ENCODE measurements around the gene NKTR.

NKTR gene

DNA sequence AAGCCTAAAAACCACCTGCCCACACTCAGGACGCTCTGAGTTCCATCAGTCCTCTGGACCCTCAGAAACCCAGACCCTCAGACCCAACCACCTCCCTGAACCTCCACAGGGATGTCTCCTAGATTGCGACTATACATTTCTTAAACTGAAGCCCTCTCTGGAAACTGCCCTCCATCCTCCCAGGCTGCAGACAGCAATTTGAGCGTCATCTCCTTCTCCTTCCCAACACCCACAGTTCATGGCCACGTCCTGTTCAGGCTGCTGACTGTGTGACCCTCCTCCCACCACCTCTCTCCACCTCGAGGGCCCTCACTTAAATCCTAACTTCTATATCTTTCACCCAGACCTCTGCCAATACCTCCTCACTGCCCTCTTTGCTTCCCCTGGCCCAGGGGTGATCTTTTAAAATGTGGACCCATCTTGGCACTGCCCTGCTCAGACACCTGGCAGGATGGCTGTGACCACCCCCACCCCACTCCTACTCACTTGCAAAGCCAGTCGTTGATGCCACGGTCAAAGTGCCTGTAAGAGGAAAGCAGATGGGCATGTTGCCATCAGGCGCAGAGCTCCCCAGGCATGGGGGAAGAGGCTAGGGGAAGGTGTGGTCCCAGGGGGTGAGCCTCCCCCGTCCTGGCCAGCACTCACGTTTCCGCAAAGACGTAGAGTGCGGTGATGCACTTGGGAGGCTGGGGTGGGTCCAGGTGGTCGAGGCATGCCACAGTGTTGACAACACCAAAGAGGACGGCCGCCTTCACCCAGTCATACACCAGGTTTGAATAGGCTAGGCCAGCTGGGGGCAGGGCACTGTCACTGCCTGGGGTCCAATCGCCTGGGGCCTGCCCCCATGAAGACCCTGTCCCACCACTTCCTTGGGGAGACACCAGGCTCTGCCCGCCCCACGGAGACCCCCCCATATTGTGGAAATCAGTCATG, 96.1 kb downstream of the NKTR start:
- Histone ChIP-seq H3K4me3 (ENCODE audit: low read length) (no peak overlapping the region), H3K9ac (ENCODE audit: low read length) (no peak overlapping the region), H3K27me3 (ENCODE audit: control insufficient read depth, insufficient read depth, low read length) (no peaks in the 10 kb centered on the region), H3K4me1 (ENCODE audit: control insufficient read depth, low read depth, low read length) (no peaks in the 10 kb centered on the region), H3K27ac (ENCODE audit: low read length) (no peak overlapping the region), H3K36me3 (ENCODE audit: control insufficient read depth, low read depth, low read length) (no peaks in the 10 kb centered on the region), H3K9me3 (ENCODE audit: control insufficient read depth, low read depth, low read length) (no peaks in the 10 kb centered on the region)

DNA sequence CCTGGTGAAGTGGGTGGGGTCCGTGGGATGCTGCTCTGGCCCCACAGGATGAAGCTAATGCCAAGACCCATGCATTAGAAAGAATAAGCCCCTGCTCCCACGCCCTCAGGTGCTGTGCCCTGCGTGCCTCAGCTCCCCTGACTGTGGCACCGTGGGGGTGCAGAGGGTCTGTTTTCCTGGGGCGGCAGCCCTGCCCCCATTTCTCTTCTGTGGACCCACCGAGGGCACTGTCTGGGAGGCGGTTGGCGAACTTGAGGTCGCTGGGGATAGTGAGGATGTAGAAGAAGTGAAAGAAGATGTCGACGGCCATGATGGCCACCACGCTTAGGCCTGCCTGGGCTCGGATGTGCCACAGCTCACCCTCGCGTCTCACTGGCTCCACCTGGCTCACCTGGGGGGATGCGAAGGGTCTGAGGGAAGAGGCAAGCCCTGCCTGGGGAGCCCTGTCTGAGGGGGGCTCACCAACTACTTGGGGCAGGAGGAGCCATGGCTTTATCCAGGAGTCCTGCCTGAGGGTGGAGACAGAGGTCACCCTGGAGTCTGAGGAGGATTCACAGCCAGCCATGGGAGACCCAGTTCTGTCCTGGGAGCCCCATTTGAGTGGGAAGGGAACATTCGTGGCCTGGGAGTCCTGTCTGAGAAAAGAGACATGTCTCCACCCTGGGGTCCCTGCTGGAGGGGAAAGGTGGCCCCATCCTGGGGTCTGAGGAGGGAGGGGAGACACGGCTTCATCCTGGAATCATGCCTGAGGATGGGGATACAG, 97.0 kb downstream of the NKTR start:
- Histone ChIP-seq H3K27me3 (ENCODE audit: control insufficient read depth, insufficient read depth, low read length) (no peaks in the 10 kb centered on the region), H3K4me3 (ENCODE audit: low read length) (no peak overlapping the region), H3K9me3 (ENCODE audit: control insufficient read depth, low read depth, low read length) (no peaks in the 10 kb centered on the region)

More for the DNA sequence above, 97.0 kb downstream of the NKTR start:
- H3K27ac ChIP-seq (ENCODE audit: low read length) = no peak overlapping the region
- H3K4me1 ChIP-seq (ENCODE audit: control insufficient read depth, low read depth, low read length) = no peaks in the 10 kb centered on the region
- no peak overlapping the region for H3K9ac ChIP-seq (ENCODE audit: low read length)
- H3K36me3 ChIP-seq (ENCODE audit: control insufficient read depth, low read depth, low read length) = no peaks in the 10 kb centered on the region
